SK-N-MC (cell line): Measurements from ENCODE around the gene USP35.

Experiments used
- DNase-seq: peaks from one replicate; pipeline ENCODE4 v3.0.0-alpha.2; 2011; ENCODE audit warnings: low read depth, low spot score
- H3K27ac ChIP-seq: fragments of 200-600 bp; sonication (generic); 2 replicates; pipeline ENCODE4 v1.5.1; 2016; ENCODE audit warnings: mixed run types
- H3K36me3 ChIP-seq: fragments of 200-600 bp; sonication (generic); 2 replicates; pipeline ENCODE4 v1.6.1; 2017; ENCODE audit warnings: antibody characterized with exemption, low read length, mixed read lengths; ENCODE audit not compliant: insufficient read depth
- H3K4me3 ChIP-seq: fragments of 200-600 bp; sonication (generic); 2 replicates; pipeline ENCODE4 v1.5.1; 2016
- H3K9ac ChIP-seq: fragments of 200-600 bp; sonication (generic); 2 replicates; pipeline ENCODE4 v1.8.0; 2017; ENCODE audit warnings: mixed run types, mixed read lengths; ENCODE audit not compliant: insufficient read length
- H3K9me3 ChIP-seq: fragments of 200-600 bp; sonication (generic); 2 replicates; pipeline ENCODE4 v1.6.1; 2017; ENCODE audit warnings: low read depth, mild to moderate bottlenecking, antibody characterized with exemption, low read length, moderate library complexity, mixed read lengths
- EZH2 ChIP-seq: fragments of 200-600 bp; sonication (generic); IDR thresholded peaks from one replicate; pipeline ENCODE4 v1.6.1; 2017; ENCODE audit warnings: antibody characterized with exemption
- FOXP2 ChIP-seq: optimal IDR thresholded peaks from 2 replicates; pipeline ENCODE3; 2011; ENCODE audit warnings: mild to moderate bottlenecking, moderate library complexity; ENCODE audit not compliant: insufficient read depth; ENCODE audit errors: extremely low read length, control extremely low read depth
- POLR2AphosphoS5 ChIP-seq: IDR thresholded peaks from 2 replicates; pipeline ENCODE4 v1.6.1; 2012; ENCODE audit warnings: mild to moderate bottlenecking, low read depth, low read length, borderline replicate concordance

USP35 gene

GRCh38 chr11:78150754-78151153 is 38.0 kb upstream of the USP35 start:
- no peak for DNase-seq

GRCh38 chr11:78151804-78152203 is 36.9 kb upstream of the USP35 start:
- Histone ChIP-seq H3K4me3 (no peak overlapping the region), H3K27ac (no peak overlapping the region), H3K9me3 (no peaks in the 10 kb centered on the region), H3K9ac (no peak overlapping the region), H3K36me3 (no peaks in the 10 kb centered on the region)
- no peak for TF ChIP-seq EZH2
- TF ChIP-seq FOXP2: no peak
- TF ChIP-seq POLR2AphosphoS5: no peak
- no peak for DNase-seq

More at GRCh38 chr11:78150754-78151153, 38.0 kb upstream of the USP35 start:
- no peaks in the 10 kb centered on the region for H3K36me3 ChIP-seq
- H3K27ac ChIP-seq: no peak overlapping the region
- H3K9ac ChIP-seq: no peak overlapping the region
- no peaks in the 10 kb centered on the region for H3K9me3 ChIP-seq
- H3K4me3 ChIP-seq: no peak overlapping the region
- TF ChIP-seq FOXP2 (no peak), POLR2AphosphoS5 (no peak), EZH2 (no peak)

- Histone ChIP-seq H3K9ac (no peak overlapping the region), H3K4me3 (no peak overlapping the region), H3K9me3 (no peaks in the 10 kb centered on the region), H3K27ac (no peak overlapping the region), H3K36me3 (no peaks in the 10 kb centered on the region)
- no peak for TF ChIP-seq POLR2AphosphoS5
- DNase-seq: no peak
Measured at GRCh38 chr11:78156127-78156844, 32.4 kb upstream of the USP35 start.

- H3K27ac ChIP-seq: no peak overlapping the region
- H3K9me3 ChIP-seq: no peaks in the 10 kb centered on the region
- no peaks in the 10 kb centered on the region for H3K36me3 ChIP-seq
- no peak overlapping the region for H3K9ac ChIP-seq
- H3K4me3 ChIP-seq: no peak overlapping the region
- TF ChIP-seq POLR2AphosphoS5 (no peak), EZH2 (no peak), FOXP2 (no peak)
- DNase-seq: no peak
Measured at GRCh38 chr11:78158987-78159652, 29.6 kb upstream of the USP35 start.

GRCh38 chr11:78160557-78160956 is 28.2 kb upstream of the USP35 start:
- DNase-seq: no peak
- H3K9ac ChIP-seq: no peak overlapping the region

GRCh38 chr11:78161346-78161745 is 27.4 kb upstream of the USP35 start:
- no peak overlapping the region for H3K27ac ChIP-seq
- H3K36me3 ChIP-seq: no peaks in the 10 kb centered on the region
- TF ChIP-seq FOXP2 (no peak), POLR2AphosphoS5 (no peak), EZH2 (no peak)
- H3K4me3 ChIP-seq: no peak overlapping the region
- H3K9me3 ChIP-seq: no peaks in the 10 kb centered on the region
- H3K9ac ChIP-seq: no peak overlapping the region
- DNase-seq: no peak

More at GRCh38 chr11:78160557-78160956, 28.2 kb upstream of the USP35 start:
- TF ChIP-seq FOXP2 (no peak), POLR2AphosphoS5 (no peak), EZH2 (no peak)
- Histone ChIP-seq H3K27ac (no peak overlapping the region), H3K36me3 (no peaks in the 10 kb centered on the region), H3K9me3 (no peaks in the 10 kb centered on the region), H3K4me3 (no peak overlapping the region)

GRCh38 chr11:78161962-78162371 is 26.8 kb upstream of the USP35 start:
- H3K9ac ChIP-seq: no peak overlapping the region
- H3K36me3 ChIP-seq: no peaks in the 10 kb centered on the region
- TF ChIP-seq FOXP2 (no peak), POLR2AphosphoS5 (no peak), EZH2 (no peak)
- H3K4me3 ChIP-seq: no peak overlapping the region
- no peak for DNase-seq
- no peak overlapping the region for H3K27ac ChIP-seq
- no peaks in the 10 kb centered on the region for H3K9me3 ChIP-seq

GRCh38 chr11:78163828-78164227 is 24.9 kb upstream of the USP35 start:
- Histone ChIP-seq H3K4me3 (no peak overlapping the region), H3K27ac (no peak overlapping the region), H3K9me3 (no peaks in the 10 kb centered on the region), H3K36me3 (no peaks in the 10 kb centered on the region), H3K9ac (no peak overlapping the region)
- TF ChIP-seq EZH2 (no peak), POLR2AphosphoS5 (no peak), FOXP2 (no peak)
- DNase-seq: no peak

- no peak overlapping the region for H3K4me3 ChIP-seq
- no peak for DNase-seq
- no peaks in the 10 kb centered on the region for H3K36me3 ChIP-seq
- no peak overlapping the region for H3K27ac ChIP-seq
- no peak overlapping the region for H3K9ac ChIP-seq
- no peaks in the 10 kb centered on the region for H3K9me3 ChIP-seq
- TF ChIP-seq EZH2 (no peak), POLR2AphosphoS5 (no peak), FOXP2 (no peak)
Measured at GRCh38 chr11:78164471-78164870, 24.2 kb upstream of the USP35 start.
